GM12878 (cell line): ENCODE results near the gene SLC38A3. TPM values are rescaled to one million over a fixed set of nuclear protein-coding genes. Genes with fewer than 3 reads are reported as not detected.

Experiments used
- BMI1 ChIP-seq: fragments of 450-650 bp; IDR thresholded peaks from 2 replicates; pipeline ENCODE4 v1.6.1; 2016; ENCODE audit warnings: mild to moderate bottlenecking, moderate library complexity, borderline replicate concordance
- CBFB ChIP-seq: IDR thresholded peaks from 2 replicates; pipeline ENCODE4 v1.6.1; 2016; ENCODE audit warnings: antibody characterized with exemption, low read depth
- DPF2 ChIP-seq: fragments of 450-650 bp; IDR thresholded peaks from 2 replicates; pipeline ENCODE4 v1.6.1; 2017; ENCODE audit warnings: mild to moderate bottlenecking
- EGR1 ChIP-seq, 2 experiments: IDR thresholded peaks; 1 replicate in 1 of 2; 2 replicates in 1 of 2; pipeline ENCODE4 v1.6.1; 2011 to 2012; ENCODE audit warnings: low read depth in 2 of 2, low read length in 2 of 2, borderline replicate concordance in 1 of 2, mild to moderate bottlenecking in 1 of 2, moderate library complexity in 1 of 2
- HDGF ChIP-seq: fragments of 450-650 bp; IDR thresholded peaks from 2 replicates; pipeline ENCODE4 v1.6.1; 2016; ENCODE audit warnings: antibody characterized with exemption
- IKZF1 ChIP-seq: fragments of 450-650 bp; conservative IDR thresholded peaks from 2 replicates; pipeline ENCODE4 v1.6.1; 2017; ENCODE audit warnings: antibody characterized with exemption, mild to moderate bottlenecking
- NKRF ChIP-seq: fragments of 450-650 bp; conservative IDR thresholded peaks from 2 replicates; pipeline ENCODE4 v1.6.1; 2017; ENCODE audit warnings: mild to moderate bottlenecking, moderate library complexity
- NR2F1 ChIP-seq: fragments of 450-650 bp; conservative IDR thresholded peaks from 2 replicates; pipeline ENCODE4 v1.6.1; 2017; ENCODE audit warnings: mild to moderate bottlenecking
- POLR2AphosphoS5 ChIP-seq: IDR thresholded peaks from 2 replicates; pipeline ENCODE4 v1.6.1; 2011; ENCODE audit warnings: mild to moderate bottlenecking, low read length, inconsistent platforms
- SIN3A ChIP-seq: IDR thresholded peaks from 2 replicates; pipeline ENCODE4 v1.6.1; 2012; ENCODE audit warnings: low read depth, low read length, improper control_type of control experiment
- SMAD5 ChIP-seq: IDR thresholded peaks from 2 replicates; pipeline ENCODE4 v1.6.1; 2016; ENCODE audit warnings: antibody characterized with exemption, low read depth
- SP1 ChIP-seq: IDR thresholded peaks from one replicate; pipeline ENCODE4 v1.6.1; 2011; ENCODE audit warnings: low read depth, low read length
- SRF ChIP-seq, 2 experiments: IDR thresholded peaks; 2 replicates each; pipeline ENCODE4 v1.6.1; 2011; ENCODE audit warnings: low read depth in 2 of 2, low read length in 2 of 2, mild to moderate bottlenecking in 1 of 2, moderate library complexity in 1 of 2
- SUZ12 ChIP-seq: fragments of 200-600 bp; sonication (generic); IDR thresholded peaks from one replicate; pipeline ENCODE4 v1.6.1; 2018; ENCODE audit warnings: antibody characterized with exemption, mild to moderate bottlenecking; ENCODE audit not compliant: unreplicated experiment
- TCF12 ChIP-seq: IDR thresholded peaks from 2 replicates; pipeline ENCODE4 v1.6.1; 2011; ENCODE audit warnings: low read depth, mild to moderate bottlenecking, low read length
- ZBTB40 ChIP-seq: fragments of 450-650 bp; IDR thresholded peaks from 2 replicates; pipeline ENCODE4 v1.6.1; 2016; ENCODE audit warnings: mild to moderate bottlenecking, moderate library complexity, borderline replicate concordance
- polyA plus RNA-seq, 11 experiments: library from polyadenylated mRNA; depleted of rRNA in 4 of 11; unstranded in 6 of 11; stranded (reverse) in 5 of 11; fragments of >200 nt; fragmentation: Nextera tagmentation in 4 of 11; fragmentation: Illumina TruSeq in 1 of 11; extraction: Ambion mirVana in 4 of 11; extraction: Trizol in 1 of 11; gene quantifications; 1 replicate in 1 of 11; 2 replicates in 10 of 11; pipeline versions ENCODE4 v1.2.1 to v1.2.3, GENCODE V29; 2011 to 2016; ENCODE audit warnings: inconsistent platforms in 2 of 11, missing spikeins in 2 of 11, low read depth in 1 of 11
- total RNA-seq, 4 experiments: library from RNA; depleted of rRNA in 3 of 4; stranded (reverse); fragments of >200 nt in 3 of 4; fragmentation: Illumina TruSeq in 1 of 4; extraction: Trizol in 1 of 4; gene quantifications; 2 replicates each; pipeline versions ENCODE4 v1.2.1 to v1.2.3, GENCODE V29; 2013 to 2021
- TF ChIP-seq, protein P1 (sequence below): fragments of 450-650 bp; IDR thresholded peaks from 2 replicates; pipeline ENCODE4 v1.6.1; 2014; ENCODE audit warnings: mild to moderate bottlenecking
- TF ChIP-seq, protein P2 (sequence below), 3 experiments: IDR thresholded peaks in 2 of 3; conservative IDR thresholded peaks in 1 of 3; 2 replicates each; pipeline ENCODE4 v1.5.1; 2011; ENCODE audit warnings: low read depth in 3 of 3, low read length in 3 of 3, mild to moderate bottlenecking in 3 of 3, control low read depth in 2 of 3, moderate library complexity in 2 of 3, inconsistent platforms in 1 of 3, mixed read lengths in 1 of 3; ENCODE audit not compliant: control insufficient read depth in 2 of 3, insufficient read depth in 1 of 3; ENCODE audit errors: extremely low read depth in 1 of 3

Gene SLC38A3
- total and polyA plus RNA-seq, 10 of the 15 experiments (the other 5 are each of a cell fraction or from before 2014, with no cell fraction given), result 0.14 TPM; not detected in 9

- 0 out of 4 replicates have a peak, but pooled peaks of 1 of the 2 experiments have one; percentile 9 for TF ChIP-seq SRF (IDR thresholded peaks at IDR 0.05; ENCODE audit: low read depth in 2 of 2, low read length in 2 of 2)
- TF ChIP-seq EGR1 (IDR thresholded peaks at IDR 0.05; ENCODE audit: borderline replicate concordance in 1 of 2, low read depth in 2 of 2, low read length in 2 of 2), result peak in 1 of 2 experiments; percentile 93; a peak in 2 of 3 replicates
- TF ChIP-seq NKRF, result 0 out of 2 replicates have a peak, but pooled peaks have one; percentile 54
- TF ChIP-seq NR2F1, result no peak
- TF ChIP-seq CBFB, result 0 out of 2 replicates have a peak, but pooled peaks have one; percentile 53
- peak; percentile 52; the same call in 1 of the 2 replicates for TF ChIP-seq SMAD5
- TF ChIP-seq DPF2, result 0 out of 2 replicates have a peak, but pooled peaks have one; percentile 41
- TF ChIP-seq, protein P1, sequence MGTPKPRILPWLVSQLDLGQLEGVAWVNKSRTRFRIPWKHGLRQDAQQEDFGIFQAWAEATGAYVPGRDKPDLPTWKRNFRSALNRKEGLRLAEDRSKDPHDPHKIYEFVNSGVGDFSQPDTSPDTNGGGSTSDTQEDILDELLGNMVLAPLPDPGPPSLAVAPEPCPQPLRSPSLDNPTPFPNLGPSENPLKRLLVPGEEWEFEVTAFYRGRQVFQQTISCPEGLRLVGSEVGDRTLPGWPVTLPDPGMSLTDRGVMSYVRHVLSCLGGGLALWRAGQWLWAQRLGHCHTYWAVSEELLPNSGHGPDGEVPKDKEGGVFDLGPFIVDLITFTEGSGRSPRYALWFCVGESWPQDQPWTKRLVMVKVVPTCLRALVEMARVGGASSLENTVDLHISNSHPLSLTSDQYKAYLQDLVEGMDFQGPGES, result no peak
- TF ChIP-seq HDGF, result peak; percentile 67; the same call in 1 of the 2 replicates
- TF ChIP-seq POLR2AphosphoS5, result peak; percentile 79
- TF ChIP-seq, protein P2, sequence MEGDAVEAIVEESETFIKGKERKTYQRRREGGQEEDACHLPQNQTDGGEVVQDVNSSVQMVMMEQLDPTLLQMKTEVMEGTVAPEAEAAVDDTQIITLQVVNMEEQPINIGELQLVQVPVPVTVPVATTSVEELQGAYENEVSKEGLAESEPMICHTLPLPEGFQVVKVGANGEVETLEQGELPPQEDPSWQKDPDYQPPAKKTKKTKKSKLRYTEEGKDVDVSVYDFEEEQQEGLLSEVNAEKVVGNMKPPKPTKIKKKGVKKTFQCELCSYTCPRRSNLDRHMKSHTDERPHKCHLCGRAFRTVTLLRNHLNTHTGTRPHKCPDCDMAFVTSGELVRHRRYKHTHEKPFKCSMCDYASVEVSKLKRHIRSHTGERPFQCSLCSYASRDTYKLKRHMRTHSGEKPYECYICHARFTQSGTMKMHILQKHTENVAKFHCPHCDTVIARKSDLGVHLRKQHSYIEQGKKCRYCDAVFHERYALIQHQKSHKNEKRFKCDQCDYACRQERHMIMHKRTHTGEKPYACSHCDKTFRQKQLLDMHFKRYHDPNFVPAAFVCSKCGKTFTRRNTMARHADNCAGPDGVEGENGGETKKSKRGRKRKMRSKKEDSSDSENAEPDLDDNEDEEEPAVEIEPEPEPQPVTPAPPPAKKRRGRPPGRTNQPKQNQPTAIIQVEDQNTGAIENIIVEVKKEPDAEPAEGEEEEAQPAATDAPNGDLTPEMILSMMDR (IDR thresholded peaks at IDR 0.05 in 2 of 3, conservative IDR thresholded peaks at IDR 0.05 in 1 of 3; ENCODE audit: control insufficient read depth in 2 of 3, extremely low read depth in 1 of 3, insufficient read depth in 1 of 3, low read depth in 3 of 3, low read length in 3 of 3), result no peak
- peak; percentile 73; the same call in 1 of the 2 replicates for TF ChIP-seq SIN3A
- TF ChIP-seq IKZF1, result peak; percentile 70
- TF ChIP-seq SP1, result peak; percentile 43
- TF ChIP-seq ZBTB40, result peak; percentile 78; the same call in 1 of the 2 replicates
- TF ChIP-seq BMI1, result no peak
- no peak for TF ChIP-seq SUZ12
- TF ChIP-seq TCF12, result peak; percentile 37; the same call in 1 of the 2 replicates
Measured at GRCh38 chr3:50237754-50238548, 32.9 kb downstream of the SLC38A3 start (continued).
